Endometrial microvascular endothelial cells (primary cell): ENCODE results near the gene CNTLN. TPM values are rescaled to one million over a fixed set of nuclear protein-coding genes. Genes with fewer than 3 reads are reported as not detected.

Experiments used
- in situ Hi-C: cut with HindIII; loops from 2 replicates; pipeline ENCODE4 v1.10.0; 2017; ENCODE audit warnings: low sequenced_read_pairs, low pct_unique_long_range_greater_than_20kb; ENCODE audit errors: inconsistent ontology term
- total RNA-seq: library from RNA; depleted of rRNA; stranded (reverse); fragments of >200 nt; gene quantifications from one replicate; pipeline ENCODE4 v1.2.3, GENCODE V29; 2015; ENCODE audit errors: inconsistent ontology term

CNTLN gene
- total RNA-seq, 1 donor from 2014 or later: 4.8 TPM

DNA sequence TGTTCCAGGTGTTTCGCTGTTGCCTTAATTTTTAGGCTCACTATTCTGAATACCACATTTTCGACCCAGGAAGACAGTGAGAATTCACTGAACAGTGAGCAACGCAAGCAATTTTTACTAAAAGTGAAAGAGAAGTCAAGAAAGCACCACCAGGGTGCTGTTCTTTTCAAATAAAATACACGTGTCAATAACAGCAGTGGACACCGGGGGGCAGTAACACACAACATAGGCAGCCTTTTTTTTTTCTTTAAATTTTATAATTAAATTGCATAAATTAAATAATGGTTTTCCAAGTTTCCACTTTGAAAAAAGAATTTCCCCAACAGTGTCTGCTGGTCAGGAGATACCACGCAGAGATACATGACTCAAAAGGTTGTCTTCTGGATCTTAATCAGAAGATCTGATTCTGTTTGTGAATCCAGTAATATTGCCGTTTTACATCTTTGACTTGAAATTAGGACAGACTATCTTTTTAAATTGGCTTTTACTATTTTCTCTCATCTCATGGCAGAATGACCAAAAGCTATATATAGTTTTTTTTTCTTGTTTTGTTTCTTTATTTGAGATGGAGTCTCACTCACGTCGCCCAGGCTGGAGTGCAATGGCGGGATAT lies 396.9 kb downstream of the CNTLN start:
- in situ Hi-C loops: no loop called here

DNA sequence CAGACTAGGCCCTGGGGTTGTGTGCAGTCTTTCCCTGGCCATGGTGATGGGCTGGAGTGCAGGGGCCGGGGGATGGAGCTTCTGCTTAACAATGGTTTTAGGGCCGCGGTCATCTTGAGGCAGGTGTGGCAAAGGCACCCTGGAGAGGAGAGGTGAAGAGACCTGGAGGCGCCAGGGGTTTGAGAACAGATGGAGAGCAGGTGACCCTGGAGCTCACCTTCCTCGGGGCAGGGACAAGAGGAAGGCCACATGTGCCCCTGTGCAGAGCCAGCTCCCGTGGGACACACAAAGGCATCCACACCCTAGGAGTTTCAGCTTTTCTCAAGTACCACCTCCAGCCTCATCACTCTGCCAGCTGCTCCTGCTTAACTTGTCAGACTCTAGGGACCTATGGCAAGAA lies 397.6 kb downstream of the CNTLN start:
- in situ Hi-C loops: no loop called here

DNA sequence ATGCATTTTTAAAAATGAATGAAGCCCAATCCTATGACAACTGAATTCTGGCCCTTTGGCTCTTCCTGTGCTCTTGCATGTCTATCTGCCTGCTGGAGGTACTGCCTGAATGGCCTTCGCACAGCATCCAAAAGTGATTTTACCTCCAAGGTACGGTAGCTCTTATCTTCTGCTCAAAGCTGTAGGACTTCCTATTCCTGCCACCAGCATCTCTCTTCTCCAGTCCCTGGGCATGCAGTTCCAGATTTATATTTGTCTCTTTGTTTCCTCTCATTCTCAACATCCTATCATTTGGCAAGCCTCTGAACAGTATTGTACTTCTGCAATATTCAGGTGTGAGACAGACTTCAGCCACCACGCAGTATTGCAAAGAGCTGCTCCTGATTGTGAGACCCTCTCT lies 400.3 kb downstream of the CNTLN start:
- in situ Hi-C loops: no loop called here

DNA sequence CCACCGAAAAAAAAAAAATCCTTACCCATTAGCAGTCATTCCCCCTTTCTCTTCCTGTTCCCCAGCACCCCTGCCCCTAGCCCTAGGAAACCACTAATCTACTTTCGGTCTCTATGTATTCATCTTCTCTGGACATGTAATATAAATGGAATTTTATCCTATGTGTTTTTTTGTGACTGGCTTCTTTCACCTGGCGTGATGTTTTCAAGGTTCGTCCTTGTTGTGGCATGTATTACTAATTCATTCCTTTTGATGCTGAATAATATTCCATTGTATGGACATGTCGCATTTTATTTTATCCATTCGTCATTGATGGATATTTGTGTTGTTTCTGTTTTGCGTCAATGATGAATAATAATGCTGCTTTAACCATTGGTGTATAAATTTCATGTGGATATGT lies 401.2 kb downstream of the CNTLN start:
- in situ Hi-C loops: no loop called here

DNA sequence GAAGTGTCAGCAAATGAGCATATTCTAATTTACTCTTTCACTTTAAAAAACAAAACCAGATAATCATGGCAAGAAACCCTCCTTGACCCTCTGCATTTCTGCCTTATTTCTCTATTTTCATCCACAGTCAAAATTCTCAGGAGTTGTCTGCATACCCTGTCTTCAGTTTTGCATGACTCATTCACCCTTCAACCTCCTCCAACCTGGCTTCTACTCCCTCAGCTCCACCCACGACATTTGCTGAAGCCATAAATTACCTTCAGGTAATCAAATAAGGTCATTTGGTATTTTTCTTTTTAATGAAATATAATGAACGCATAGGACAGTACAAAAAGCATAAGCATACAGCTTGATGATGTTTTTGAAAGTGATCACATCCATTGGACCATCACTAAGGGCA lies 416.2 kb downstream of the CNTLN start:
- in situ Hi-C loops: no loop called here
